GM10847 (cell line): ENCODE data around the gene C12orf43.

ENCODE experiments used
- POLR2A ChIP-seq: IDR thresholded peaks from 2 replicates; pipeline ENCODE4 v1.6.1; 2011; ENCODE audit not compliant: insufficient read length; ENCODE audit errors: extremely low read depth

C12orf43 gene

DNA sequence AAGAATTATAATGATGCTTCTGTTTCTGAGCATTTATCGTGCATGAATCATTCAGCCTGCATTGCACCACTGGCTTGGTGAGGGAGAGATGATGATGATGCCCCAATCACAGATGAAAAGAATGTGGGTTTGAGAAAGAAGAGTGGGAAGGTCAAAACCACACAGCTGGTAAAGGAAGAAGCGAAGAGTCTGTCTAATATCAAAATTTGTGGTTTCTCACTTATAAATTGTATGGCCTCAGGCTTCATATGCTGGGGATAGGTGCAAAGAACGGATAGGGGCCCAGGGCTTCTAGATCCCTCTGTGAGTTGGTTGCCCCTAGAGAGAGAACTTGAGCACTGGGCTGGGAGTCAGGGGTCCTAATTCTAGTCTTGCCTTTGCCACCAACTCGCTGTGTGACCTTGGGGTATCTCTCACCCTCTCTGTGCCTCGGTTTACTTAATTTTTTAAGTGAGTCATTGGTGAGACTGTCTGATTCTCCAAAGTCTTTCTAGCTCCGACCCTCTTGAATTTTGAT lies 20.6 kb upstream of the C12orf43 start:
- no peak for TF ChIP-seq POLR2A

DNA sequence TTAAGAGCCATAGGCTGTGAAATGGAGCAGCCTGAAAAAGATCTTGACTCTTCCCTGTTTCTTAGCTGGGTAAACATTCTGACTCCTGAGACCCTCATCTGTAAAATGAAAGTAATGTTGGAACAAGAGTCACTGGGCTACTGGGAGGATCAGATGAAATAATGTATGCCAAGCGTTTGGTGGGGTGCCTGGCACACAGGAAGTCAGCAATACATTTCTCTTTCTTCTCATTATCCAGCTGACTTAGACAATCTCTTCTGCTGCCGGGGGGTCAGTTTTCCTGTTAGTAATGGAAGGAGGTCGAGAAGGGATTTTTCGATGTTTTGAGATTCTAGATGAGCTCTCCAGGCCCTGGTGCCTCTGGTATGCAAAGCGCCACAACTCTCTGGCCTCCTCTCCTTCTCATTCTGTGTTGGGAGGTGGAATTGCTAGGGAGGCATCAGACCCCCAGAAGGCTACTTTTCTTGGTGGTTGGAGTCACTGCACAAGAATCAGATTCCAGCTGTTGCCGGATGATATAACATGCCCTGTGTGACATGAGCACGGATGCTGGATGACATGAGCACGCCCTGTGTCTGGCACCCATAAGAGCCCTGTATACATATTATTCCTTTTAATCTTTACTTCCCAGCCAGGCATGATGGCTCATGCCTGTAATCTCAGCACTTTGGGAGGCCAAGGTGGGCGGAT lies 18.5 kb upstream of the C12orf43 start:
- TF ChIP-seq POLR2A, result no peak

DNA sequence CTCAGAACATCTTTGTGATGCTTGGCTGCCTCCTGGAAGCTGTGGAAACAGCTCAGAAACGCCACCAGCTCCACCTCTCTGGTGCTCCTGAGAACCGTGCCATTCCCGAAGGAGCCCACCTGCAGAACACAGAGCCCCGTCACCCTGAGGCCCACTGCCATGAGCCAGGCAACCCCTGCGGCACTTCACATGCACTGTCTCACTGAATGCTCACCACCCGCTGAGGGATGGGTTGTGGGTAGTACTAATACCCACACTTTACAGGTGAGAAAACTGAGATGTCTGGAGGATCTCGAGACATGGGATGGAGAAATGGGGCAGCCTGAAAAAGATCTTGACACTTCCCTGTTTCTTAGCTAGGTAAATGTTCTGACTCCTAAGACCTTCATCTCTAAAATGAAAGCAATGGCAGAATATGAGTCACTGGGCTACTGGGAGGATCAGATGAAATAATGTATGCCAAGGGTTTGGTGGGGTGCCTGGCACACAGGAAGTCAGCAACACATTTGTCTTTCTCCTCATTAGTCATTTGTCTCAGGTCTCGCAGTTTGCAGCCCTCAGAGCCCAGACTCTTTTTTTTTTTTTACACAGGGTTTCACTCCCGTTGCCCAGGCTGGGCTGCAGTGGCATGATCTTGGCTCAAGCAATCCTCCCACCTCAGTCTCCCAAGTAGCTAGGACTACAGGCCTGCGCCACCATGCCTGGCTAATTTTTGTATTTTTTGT lies 17.5 kb upstream of the C12orf43 start:
- TF ChIP-seq POLR2A, result no peak

DNA sequence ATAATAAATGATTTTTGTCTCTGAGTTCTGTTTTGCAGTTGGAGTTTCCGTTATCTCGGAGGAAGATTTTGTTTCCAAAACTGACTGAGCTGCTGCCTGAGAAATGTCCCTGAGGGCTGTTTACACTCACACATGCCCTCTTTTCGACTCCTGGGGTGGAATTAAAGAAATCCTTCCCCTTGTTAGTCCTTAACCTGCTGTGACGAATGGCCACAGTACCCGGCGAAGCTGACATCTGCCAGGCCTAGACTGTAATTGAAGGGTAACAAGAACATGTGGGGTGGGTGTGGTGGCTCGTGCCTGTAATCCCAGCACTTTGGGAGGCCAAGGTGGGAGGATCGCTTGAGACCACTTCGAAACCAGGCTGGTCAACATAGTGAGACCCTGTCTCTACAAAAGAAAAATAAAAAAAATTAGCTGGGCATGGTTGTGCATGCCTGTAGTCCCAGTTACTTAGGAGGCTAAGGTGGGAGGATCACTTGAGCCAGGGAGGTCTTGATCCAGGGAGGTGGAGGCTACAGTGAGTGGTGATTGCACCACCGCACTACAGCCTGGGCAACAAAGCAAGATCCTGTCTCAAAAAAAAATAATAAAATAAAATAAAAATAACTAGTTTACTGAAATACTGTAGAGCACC lies 14.4 kb upstream of the C12orf43 start:
- TF ChIP-seq POLR2A, result no peak

DNA sequence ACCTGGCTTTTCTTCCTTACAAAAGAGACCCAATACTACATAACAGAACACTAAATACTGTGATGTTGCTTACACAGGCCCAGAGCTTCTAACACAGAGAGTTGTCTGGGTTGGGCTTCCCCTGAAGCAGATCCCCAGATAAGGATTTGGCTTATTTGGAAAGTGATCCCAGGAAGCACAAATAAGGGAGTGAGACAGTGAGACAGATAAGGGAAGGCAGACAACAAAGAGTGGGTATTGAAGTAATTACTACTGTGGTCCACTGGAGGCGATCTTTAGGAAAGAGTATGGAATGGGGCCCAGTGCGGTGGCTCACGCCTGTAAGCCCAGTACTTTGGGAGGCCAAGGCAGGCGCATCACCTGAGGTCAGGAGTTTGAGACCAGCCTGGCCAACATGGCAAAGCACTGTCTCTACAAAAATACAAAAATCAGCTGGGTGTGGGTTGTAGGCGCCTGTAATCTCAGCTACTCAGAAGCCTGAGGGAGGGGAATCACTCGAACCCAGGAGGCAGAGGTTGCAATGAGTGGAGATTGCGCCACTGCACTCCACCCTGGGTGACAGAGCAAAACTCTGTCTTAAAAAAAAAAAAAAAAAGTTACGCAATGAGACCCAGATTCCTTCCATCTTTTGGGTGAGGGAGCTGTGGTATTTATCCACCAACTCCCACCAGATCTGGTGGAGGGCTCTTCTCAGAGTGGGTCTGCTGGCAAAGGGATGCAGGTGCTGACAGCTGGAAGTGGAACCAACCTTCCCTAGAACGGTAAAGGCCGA lies 10.2 kb upstream of the C12orf43 start:
- TF ChIP-seq POLR2A, result no peak

DNA sequence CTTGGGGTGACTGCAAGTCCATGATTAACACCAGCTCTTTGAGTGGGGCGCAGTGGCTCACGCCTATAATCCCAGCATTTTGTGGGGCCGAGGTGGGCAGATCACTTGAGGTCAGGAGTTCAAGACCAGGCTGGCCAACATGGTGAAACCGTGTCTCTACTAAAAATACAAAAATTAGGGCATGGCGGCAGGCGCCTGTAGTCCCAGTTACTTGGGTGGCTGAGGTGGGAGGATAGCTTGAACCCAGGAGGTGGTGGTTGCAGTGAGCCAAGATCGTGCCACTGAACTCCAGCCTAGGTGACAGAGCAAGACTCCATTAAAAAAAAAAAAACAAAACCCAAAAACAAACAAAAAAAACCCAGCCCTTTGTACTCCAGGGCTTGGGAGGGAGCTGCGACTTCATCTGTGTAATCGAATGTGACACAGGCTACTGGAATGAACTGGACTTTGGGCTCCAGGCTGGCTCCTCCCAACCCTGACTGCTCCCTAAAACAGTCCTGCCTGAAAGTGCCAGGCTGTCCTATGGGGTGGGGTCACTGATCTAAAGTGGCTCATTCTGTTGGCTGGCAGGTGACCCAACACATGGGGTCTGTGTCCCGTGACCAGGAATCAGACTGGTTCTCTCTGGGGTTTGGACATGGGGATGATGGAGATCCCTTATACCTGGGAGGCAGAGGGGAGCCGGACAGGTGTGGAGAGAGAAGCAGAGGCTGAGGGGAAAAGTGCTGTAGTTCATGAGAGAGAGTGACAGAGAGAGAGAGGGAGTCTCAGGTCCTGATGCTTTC lies 9.3 kb upstream of the C12orf43 start:
- no peak for TF ChIP-seq POLR2A

DNA sequence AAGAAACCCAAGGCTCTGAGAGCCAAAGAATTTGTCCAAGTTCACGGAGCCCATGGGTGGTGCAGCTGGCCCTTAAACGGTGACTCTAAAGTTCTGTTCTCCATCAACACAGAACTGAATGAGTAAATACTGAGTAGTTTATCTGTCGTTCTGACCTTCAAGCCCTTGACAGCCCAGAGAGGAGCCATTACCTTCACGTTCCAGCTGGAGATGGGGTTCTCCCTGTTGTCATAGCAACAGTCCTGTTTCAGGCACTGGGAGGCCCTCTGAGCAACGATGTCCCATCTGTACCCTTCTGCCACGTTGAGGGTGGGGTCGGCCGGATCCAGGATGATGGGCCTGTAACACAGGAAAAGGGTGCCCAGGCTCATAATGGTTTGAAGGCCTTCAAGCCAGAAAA lies 7.5 kb upstream of the C12orf43 start:
- TF ChIP-seq POLR2A, result no peak

DNA sequence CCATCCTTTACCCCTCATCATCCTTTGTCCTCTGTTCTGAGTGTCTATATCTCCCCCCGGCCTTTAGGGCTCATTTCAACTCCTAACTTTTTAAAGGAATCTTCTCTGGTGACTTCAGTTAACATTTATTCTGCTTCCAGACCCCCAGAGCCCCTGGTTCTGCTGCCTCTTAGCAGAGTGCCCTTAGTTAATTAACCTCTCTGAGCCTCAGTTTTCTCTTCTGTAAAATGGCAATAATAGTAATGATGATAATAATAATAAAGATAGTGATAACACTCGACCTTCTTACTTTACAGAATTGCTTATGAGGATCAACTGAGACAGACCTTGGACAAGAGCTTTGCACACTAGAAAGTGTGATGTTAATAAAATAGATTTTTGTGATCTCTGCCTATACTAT lies 6.4 kb upstream of the C12orf43 start:
- no peak for TF ChIP-seq POLR2A

DNA sequence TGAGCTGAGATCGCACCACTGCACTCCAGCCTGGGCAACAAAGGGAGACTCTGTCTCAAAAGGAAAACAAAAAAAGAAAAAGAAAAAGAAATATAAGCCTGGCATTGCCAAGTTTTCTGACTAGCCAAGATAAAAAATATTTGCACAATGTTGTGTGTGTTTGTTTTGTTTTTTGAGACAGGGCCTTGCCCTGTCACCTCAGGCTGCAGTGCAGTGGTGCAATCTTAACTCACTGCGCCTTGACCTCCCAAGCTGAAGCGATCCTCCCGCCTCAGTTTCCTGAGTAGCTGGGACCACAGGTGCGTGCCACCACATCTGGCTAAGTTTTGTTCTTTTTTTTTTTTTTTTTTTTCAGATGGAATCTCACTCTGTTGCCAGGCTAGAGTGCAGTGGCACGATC lies 5.5 kb upstream of the C12orf43 start:
- no peak for TF ChIP-seq POLR2A

DNA sequence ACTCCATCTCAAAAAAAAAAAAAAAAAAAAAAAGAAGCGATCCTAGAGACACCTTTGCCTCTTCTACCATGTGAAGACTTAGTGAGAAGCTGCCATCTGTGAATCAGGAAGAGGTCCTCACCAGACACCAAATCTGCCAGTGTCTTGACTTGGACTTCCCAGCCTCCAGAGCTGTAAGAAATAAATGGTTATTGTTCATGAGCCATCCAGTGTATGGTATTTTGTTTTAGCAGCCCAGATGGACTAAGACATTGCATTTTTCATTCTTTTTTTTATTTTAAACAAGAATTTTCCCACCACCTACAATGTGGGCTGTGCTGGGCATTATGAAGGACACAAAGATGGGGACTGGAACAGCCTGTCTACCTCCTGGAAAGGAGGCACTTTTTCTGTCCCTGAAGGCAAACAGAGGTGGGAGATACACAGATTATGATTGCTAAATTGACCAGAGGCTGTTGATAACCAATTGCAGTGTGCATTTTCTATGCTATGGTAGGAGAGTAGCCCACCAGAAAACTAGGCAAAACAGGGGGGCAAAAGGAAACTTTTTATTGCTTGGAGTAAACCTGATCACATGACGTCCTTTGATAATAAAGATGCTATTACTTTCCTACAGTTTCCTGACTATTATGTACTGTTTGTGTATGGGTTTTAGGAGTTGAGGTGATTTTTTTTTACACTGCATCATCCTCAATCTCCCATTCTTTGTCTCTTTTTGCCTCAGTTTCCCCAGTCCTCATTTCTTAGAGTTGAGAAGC lies 2.8 kb upstream of the C12orf43 start:
- no peak for TF ChIP-seq POLR2A

DNA sequence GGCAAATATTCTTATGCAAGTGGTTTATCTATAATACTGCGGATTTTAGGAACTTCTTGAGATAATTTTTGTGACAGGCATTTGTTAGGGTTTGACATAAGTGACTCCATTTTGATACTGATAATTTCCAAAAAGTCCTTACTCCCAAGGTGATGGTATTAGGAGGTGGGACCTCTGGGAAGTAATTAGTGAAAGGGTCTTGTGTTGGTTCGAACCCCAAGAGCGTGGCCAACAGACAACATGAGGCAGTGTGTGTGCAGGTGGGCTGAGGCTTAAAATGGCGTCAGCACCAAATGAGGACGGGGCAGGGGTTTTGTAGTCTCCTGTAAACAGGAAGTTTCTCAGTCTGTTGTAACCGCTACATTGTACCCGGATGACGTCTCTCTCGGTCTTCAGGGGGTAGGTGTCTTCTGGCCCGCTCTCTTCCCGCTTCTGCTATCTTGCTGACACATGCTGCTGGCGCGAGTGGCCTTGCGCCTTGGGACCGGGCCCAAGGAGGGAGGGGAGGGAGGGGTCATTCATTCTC lies 1.7 kb upstream of the C12orf43 start:
- no peak for TF ChIP-seq POLR2A

DNA sequence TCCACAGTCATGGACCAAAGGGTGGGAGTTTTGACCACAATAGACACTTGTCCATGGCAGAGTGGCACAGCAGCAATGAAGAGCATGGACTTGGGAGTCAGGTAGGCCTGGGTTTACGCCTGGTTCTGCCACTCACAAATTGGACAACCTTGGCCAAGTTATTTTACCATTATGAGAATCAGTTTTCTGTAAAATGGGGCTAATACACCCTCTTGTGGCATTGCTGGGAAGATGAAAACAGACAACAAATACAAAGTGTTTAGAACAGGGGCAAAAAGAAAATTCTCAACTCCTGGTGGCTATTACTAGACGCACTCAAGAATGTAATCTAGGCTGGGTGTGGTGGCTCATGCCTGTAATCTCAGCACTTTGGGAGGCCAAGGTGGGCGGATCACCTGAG lies 2.6 kb downstream of the C12orf43 start:
- TF ChIP-seq POLR2A, result no peak

DNA sequence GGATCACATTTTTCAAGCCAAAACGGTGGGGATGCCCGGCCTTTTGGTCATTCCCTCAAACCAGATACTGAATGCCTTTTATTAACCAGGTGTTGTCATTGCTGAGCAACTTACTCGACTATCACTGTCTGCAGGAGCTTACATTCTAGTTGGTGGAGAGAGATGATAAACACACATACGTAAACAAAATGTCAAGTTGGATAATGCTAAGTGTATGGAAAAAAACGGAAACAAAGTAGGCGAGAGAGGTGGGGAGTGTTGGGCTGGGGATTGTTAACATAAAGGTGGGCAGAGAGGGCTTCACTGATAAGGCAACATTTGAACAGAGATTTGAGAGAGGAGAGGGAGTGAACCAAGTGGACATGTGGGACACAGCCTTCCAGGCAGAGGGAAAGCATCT lies 4.5 kb downstream of the C12orf43 start:
- TF ChIP-seq POLR2A, result no peak

DNA sequence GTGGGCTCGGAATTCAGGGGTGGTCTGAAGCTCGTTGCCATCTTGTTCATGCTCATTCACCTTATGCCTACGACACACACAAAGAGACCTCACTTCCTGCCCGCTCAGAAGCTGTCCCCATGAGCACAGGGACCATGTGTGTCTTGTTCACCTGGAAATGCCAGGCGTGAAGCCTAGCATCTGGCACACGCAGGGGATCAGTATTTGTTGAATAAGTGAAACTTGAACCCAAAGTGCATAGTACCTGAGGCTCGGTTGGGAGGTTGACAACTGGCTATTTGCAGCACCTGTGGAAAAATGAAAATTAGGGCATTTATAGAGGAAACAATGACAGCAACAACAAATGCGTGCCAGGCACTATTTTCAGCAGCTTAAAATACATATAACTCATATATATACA lies 5.4 kb downstream of the C12orf43 start:
- no peak for TF ChIP-seq POLR2A

DNA sequence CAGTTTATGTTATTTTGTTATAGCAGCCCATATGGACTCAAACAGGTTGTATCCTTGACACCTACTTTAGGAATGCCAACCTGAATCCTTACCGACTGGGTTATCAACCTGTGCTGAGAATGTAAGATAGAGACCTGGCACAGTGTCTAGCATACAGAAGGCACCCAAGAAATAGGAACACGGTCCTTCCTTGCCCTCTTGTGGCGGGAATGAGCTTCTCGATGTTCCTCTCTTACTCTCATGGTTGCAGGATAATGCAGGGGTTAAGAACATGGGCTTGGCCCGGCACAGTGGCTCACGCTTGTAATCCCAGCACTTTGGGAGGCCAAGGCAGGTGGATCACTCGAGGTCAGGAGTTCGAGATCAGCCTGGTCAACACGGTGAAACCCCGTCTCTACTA lies 6.5 kb downstream of the C12orf43 start:
- TF ChIP-seq POLR2A, result no peak
